GM12873 (cell line): ENCODE data around the gene STOML1.

Source experiments
- CTCF ChIP-seq: IDR thresholded peaks from 2 replicates; pipeline ENCODE4 v1.5.1; 2012; ENCODE audit warnings: low read depth, mild to moderate bottlenecking, moderate library complexity, low read length, control low read depth; ENCODE audit not compliant: insufficient read depth; ENCODE audit errors: missing control alignments

The STOML1 gene

GRCh38 chr15:74010929-74011540, 18.9 kb upstream of the STOML1 start:
- TF ChIP-seq CTCF, result no peak

GRCh38 chr15:74008901-74009300, 16.8 kb upstream of the STOML1 start:
- TF ChIP-seq CTCF, result no peak

DNA sequence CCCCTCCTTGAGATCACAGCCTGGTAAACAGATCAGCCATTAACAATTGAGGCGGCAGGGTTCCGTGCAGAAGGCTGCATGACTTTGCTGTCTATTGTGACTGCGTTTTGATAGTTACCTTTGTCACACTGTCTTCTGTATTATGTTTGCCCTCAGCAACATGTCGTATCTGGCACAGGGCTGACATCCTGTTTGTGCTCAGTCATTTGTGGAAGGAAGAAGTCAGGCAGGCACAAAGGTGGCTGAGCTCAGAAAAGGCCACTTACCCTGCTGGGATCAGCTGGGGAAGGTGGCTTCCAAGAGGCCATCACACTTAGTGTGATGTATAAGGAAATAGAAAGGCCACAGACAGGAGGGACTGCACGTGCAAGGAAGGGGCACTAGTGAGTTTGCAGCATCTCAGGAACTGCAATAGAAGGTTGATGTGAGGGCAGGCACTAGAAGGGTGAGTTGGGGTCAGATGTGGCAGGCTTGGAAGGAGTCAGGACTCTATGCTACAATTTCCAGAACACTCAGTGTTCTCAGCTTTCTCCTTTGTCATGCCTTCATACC, 15.8 kb upstream of the STOML1 start:
- TF ChIP-seq CTCF, result no peak

DNA sequence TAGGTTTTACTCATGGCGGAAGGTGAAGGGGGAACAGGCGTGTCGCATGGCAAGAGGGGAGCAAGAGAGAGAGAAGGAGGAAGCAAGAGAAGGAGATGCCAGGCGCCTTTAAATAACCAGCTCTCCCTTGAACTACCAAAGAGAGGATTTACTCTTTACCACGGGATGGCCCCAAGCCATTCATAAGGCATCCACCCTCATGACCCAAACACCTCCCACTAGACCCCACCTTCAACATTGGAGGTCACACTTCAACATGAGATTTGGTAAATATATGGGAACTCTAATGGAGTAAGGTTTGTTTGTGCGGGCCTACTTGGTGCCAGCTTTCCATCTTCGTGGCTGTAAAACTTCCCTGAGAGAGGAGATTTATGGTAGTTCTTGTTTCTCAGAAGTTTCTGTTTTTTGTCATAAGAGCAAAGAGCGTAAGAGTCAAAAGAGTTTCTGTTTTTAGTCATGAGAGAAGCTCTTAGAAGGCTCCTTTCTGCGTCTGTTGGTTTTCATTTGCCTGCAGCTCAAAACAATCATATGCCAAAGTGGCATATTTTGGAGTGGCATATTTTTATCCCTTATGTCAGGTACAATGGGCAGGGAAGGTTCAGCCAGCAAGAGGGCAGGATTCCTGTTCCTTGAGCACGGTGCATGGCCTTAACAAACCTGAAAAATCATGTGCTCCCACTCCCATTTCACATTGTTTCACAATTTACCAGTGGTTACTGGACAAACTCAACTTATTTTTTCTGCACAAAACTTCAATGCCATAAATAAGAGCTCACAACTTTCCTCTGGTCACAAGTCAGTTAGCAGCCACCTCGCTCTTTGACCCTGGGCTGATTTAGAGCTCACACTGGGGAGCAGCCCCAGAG, 14.9 kb upstream of the STOML1 start:
- TF ChIP-seq CTCF, result no peak

- no peak for TF ChIP-seq CTCF
Observed at GRCh38 chr15:73997986-73998385, 5.9 kb upstream of the STOML1 start.

DNA sequence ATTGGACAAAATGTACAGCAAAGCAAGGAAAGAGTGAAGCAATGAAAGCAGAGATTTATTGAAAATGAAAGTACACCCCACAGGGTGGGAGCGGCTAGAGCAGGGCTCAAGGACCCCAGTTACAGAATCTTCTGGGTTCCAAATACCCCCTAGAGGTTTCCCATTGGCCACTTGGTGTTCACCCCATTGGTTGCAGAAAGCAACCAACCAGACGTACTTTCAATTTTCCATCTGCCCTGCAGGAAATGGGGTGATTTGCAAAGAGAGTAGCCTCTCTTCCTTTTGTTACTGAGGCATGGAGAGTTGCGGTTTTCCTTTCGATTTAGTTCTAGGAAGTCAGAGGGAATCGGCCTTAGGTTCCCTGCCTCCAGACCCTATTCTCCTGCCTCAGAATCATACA, 4.8 kb upstream of the STOML1 start:
- no peak for TF ChIP-seq CTCF

- no peak for TF ChIP-seq CTCF
Observed at GRCh38 chr15:73996267-73996666, 4.2 kb upstream of the STOML1 start.
